ENCODE data around the gene SMIM1. TPM values are rescaled to one million over a fixed set of nuclear protein-coding genes. Genes with fewer than 3 reads are reported as not detected.

Gene SMIM1
- total RNA-seq, 1 experiment from 2014 or later: 7.1 TPM

DNA sequence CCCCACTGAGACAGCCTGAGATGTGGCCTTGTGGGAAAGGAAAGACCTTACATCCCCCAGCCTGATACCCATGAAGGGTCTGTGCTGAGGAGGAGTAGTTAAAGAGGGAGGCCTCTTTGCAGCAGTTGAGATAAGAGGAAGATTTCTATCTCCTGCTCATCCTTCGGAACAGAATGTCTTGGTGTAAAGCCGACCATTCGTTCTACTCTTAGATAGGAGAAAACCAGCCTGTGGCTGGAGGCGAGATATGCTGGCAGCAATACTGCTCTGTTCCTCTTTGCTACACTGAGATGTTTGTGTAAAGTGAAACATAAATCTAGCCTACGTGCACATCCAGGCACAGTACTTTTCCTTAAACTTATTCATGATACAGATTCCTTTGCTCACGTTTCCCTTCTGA is 21.8 kb upstream of the SMIM1 start:
- Histone ChIP-seq H3K27me3 (replicated peaks; ENCODE audit: control insufficient read depth, insufficient read depth, low read length) (no peaks in the 10 kb centered on the region), H3K4me1 (no peaks in the 10 kb centered on the region), H3K4me3 (ENCODE audit: low read depth, low read length) (no peak overlapping the region), H3K9me3 (no peaks in the 10 kb centered on the region), H3K36me3 (ENCODE audit: control insufficient read depth, insufficient read depth, low read length) (no peaks in the 10 kb centered on the region)
- BruUV-seq (replicated peaks): no TSS peak
- ChIA-PET CTCF (no interaction called here), POLR2A (no interaction called here)
- H3K9me3 Mint-ChIP-seq (ENCODE audit: unreplicated experiment): no peaks in the 10 kb centered on the region
- H3K27me3 Mint-ChIP-seq (ENCODE audit: insufficient read depth, unreplicated experiment): no peaks in the 10 kb centered on the region
- H3K36me3 Mint-ChIP-seq (ENCODE audit: insufficient read depth, unreplicated experiment): no peaks in the 10 kb centered on the region
- H3K4me3 Mint-ChIP-seq (ENCODE audit: unreplicated experiment): no peak overlapping the region
- DNase-seq: no peak
- no peak overlapping the region for H3K27ac Mint-ChIP-seq (ENCODE audit: unreplicated experiment)
- peaks cover 6% of the 10 kb centered on the region for H3K4me1 Mint-ChIP-seq (ENCODE audit: low read depth, unreplicated experiment)
- TF ChIP-seq, protein P1, sequence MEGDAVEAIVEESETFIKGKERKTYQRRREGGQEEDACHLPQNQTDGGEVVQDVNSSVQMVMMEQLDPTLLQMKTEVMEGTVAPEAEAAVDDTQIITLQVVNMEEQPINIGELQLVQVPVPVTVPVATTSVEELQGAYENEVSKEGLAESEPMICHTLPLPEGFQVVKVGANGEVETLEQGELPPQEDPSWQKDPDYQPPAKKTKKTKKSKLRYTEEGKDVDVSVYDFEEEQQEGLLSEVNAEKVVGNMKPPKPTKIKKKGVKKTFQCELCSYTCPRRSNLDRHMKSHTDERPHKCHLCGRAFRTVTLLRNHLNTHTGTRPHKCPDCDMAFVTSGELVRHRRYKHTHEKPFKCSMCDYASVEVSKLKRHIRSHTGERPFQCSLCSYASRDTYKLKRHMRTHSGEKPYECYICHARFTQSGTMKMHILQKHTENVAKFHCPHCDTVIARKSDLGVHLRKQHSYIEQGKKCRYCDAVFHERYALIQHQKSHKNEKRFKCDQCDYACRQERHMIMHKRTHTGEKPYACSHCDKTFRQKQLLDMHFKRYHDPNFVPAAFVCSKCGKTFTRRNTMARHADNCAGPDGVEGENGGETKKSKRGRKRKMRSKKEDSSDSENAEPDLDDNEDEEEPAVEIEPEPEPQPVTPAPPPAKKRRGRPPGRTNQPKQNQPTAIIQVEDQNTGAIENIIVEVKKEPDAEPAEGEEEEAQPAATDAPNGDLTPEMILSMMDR (IDR thresholded peaks at IDR 0.05; ENCODE audit: insufficient read depth in 1 of 2, low read depth in 1 of 2, low read length in 1 of 2, severe bottlenecking in 1 of 2, unreplicated experiment in 1 of 2): no peak
- intact Hi-C loops (cut with micrococcal nuclease; ENCODE audit: unreplicated experiment): no loop called here

DNA sequence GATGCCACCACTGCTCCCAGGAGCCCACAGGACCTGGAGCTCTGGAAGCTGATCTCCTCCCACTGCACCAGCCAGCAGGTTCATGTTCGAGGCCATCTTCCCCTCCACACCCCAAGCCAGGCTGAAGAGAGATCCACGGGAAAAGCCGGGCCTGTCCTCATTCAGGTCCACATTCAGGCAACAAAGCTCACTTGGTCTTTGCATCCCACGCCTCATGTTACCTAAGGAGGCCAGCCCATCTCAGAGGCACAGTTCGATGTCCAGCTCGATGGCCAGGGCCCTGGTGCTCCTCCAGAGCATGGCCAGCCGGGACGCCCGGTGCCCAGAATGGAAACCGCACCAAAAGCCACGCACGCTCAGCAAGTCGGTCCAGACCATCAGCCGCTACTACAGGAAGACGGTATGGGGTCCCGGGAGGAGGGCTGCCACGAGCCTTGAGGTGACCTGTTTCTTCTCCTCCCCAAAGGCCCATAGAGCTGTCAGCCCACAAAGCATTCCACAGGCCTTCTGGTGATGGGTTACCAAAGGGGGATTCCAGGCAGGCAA is 20.1 kb upstream of the SMIM1 start, which contains the start of gene CCDC27:
Gene CCDC27, plus strand, starts transcription at position 51 of the 546 bp plus-strand sequence. Its CDS starts 32 bp downstream, at position 83.
- POLR2A ChIA-PET: no interaction called here
- CTCF ChIA-PET: no interaction called here
- H3K4me1 ChIP-seq: no peaks in the 10 kb centered on the region
- no peak within 1 kb of the TSS for H3K4me3 ChIP-seq (ENCODE audit: low read depth, low read length)
- intact Hi-C loops (cut with micrococcal nuclease; ENCODE audit: unreplicated experiment): no loop called here
- no peaks in the 10 kb centered on the region for H3K9me3 ChIP-seq
- TF ChIP-seq, protein P1 (IDR thresholded peaks at IDR 0.05; ENCODE audit: insufficient read depth in 1 of 2, low read depth in 1 of 2, low read length in 1 of 2, severe bottlenecking in 1 of 2, unreplicated experiment in 1 of 2): no peak
- no peak within 1 kb of the TSS for H3K4me3 Mint-ChIP-seq (ENCODE audit: unreplicated experiment)
- peaks cover 6% of the 10 kb centered on the region for H3K4me1 Mint-ChIP-seq (ENCODE audit: low read depth, unreplicated experiment)
- no peak for DNase-seq
- H3K9me3 Mint-ChIP-seq (ENCODE audit: unreplicated experiment): no peaks in the 10 kb centered on the region
- no peak within 1 kb of the TSS for H3K27ac Mint-ChIP-seq (ENCODE audit: unreplicated experiment)
- H3K27me3 Mint-ChIP-seq (ENCODE audit: insufficient read depth, unreplicated experiment): no peaks in the 10 kb centered on the region
- H3K36me3 Mint-ChIP-seq (ENCODE audit: insufficient read depth, unreplicated experiment): no peaks in the 10 kb centered on the region
- no peaks in the 10 kb centered on the region; the same call in 1 of the 2 replicates for H3K27me3 ChIP-seq (replicated peaks; ENCODE audit: control insufficient read depth, insufficient read depth, low read length)
- no TSS peak for BruUV-seq (replicated peaks)
- H3K36me3 ChIP-seq (ENCODE audit: control insufficient read depth, insufficient read depth, low read length): no peaks in the 10 kb centered on the region

DNA sequence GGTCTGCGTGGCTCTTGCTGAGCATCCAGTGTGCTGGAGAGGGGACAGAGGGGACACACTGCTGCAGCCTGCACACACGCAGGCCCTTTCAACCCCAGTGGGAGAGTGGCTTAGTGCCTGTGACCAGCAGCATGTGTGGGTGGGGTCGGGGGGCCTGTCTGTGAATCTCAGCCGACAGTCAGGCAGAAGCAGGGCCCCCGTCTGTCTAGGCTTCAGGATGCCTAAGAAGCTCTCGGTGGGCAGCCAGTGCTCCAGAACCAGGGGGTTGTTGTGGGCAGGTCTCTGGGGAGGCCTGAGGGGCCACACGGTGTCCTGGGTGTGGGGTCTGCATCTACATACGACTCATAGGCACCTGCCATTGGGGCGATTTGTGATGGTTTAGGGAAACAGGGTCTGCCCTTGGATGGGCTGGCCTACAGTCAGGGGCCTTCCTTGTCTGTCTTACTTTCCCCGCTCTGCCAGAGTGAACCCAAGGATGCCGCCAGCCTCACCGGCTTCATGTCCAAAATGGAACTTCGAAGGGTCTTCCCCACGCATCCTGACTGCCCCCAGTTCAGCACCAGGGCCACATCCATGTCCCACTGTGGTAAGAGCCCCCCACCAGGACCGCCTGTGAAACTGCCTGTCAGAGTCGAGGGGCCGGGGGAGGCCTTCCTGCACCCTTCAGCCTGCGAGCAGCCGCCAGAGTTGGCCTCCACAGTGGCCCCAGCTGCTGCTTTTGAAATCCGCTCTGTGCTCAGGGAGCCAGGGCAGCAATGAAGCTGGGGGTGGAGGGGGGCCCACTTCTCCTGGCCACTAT is 18.7 kb upstream of the SMIM1 start:
- POLR2A ChIA-PET: no interaction called here
- BruUV-seq (replicated peaks): no TSS peak
- TF ChIP-seq, protein P1 (IDR thresholded peaks at IDR 0.05; ENCODE audit: insufficient read depth in 1 of 2, low read depth in 1 of 2, low read length in 1 of 2, severe bottlenecking in 1 of 2, unreplicated experiment in 1 of 2): no peak
- H3K4me3 Mint-ChIP-seq (ENCODE audit: unreplicated experiment): no peak overlapping the region
- no peaks in the 10 kb centered on the region for H3K9me3 Mint-ChIP-seq (ENCODE audit: unreplicated experiment)
- intact Hi-C loops (cut with micrococcal nuclease; ENCODE audit: unreplicated experiment): no loop called here
- H3K27ac Mint-ChIP-seq (ENCODE audit: unreplicated experiment): no peak overlapping the region
- CTCF ChIA-PET: interaction anchor here (0.7 kb wide), 1 partner anchor 1757 kb away, joined by 3 read pairs; no protein-coding TSS in a partner anchor
- Histone ChIP-seq H3K36me3 (ENCODE audit: control insufficient read depth, insufficient read depth, low read length) (no peaks in the 10 kb centered on the region), H3K9me3 (no peaks in the 10 kb centered on the region), H3K27me3 (replicated peaks; ENCODE audit: control insufficient read depth, insufficient read depth, low read length) (no peaks in the 10 kb centered on the region; the same call in 1 of the 2 replicates), H3K4me1 (no peaks in the 10 kb centered on the region), H3K4me3 (ENCODE audit: low read depth, low read length) (no peak overlapping the region)
- H3K27me3 Mint-ChIP-seq (ENCODE audit: insufficient read depth, unreplicated experiment): no peaks in the 10 kb centered on the region
- DNase-seq: no peak
- H3K36me3 Mint-ChIP-seq (ENCODE audit: insufficient read depth, unreplicated experiment): no peaks in the 10 kb centered on the region
- no peaks in the 10 kb centered on the region for H3K4me1 Mint-ChIP-seq (ENCODE audit: low read depth, unreplicated experiment)
